ENCODE results near the gene LGR4.
A peak's percentile ranks its signal among the peaks of the same experiment; 100 is the strongest.

GRCh38 chr11:27319072-27319471, 153.5 kb downstream of the LGR4 start:
- TF ChIP-seq, protein P1, sequence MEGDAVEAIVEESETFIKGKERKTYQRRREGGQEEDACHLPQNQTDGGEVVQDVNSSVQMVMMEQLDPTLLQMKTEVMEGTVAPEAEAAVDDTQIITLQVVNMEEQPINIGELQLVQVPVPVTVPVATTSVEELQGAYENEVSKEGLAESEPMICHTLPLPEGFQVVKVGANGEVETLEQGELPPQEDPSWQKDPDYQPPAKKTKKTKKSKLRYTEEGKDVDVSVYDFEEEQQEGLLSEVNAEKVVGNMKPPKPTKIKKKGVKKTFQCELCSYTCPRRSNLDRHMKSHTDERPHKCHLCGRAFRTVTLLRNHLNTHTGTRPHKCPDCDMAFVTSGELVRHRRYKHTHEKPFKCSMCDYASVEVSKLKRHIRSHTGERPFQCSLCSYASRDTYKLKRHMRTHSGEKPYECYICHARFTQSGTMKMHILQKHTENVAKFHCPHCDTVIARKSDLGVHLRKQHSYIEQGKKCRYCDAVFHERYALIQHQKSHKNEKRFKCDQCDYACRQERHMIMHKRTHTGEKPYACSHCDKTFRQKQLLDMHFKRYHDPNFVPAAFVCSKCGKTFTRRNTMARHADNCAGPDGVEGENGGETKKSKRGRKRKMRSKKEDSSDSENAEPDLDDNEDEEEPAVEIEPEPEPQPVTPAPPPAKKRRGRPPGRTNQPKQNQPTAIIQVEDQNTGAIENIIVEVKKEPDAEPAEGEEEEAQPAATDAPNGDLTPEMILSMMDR (conservative IDR thresholded peaks at IDR 0.05; ENCODE audit: low read depth, low read length), result no peak
- TF ChIP-seq POLR2A (IDR thresholded peaks at IDR 0.05; ENCODE audit: low read depth, low read length) (no peak), SMC3 (IDR thresholded peaks at IDR 0.05; ENCODE audit: low read depth, low read length) (no peak), CEBPB (IDR thresholded peaks at IDR 0.05; ENCODE audit: low read depth, low read length) (no peak), MAZ (IDR thresholded peaks at IDR 0.05; ENCODE audit: borderline replicate concordance, low read depth, low read length) (no peak), MXI1 (IDR thresholded peaks at IDR 0.05; ENCODE audit: borderline replicate concordance, low read depth, low read length) (no peak), RAD21 (IDR thresholded peaks at IDR 0.05; ENCODE audit: low read length) (no peak), CHD1 (IDR thresholded peaks at IDR 0.05; ENCODE audit: low read depth, low read length) (no peak), BHLHE40 (IDR thresholded peaks at IDR 0.05; ENCODE audit: low read depth, low read length) (no peak), FOS (IDR thresholded peaks at IDR 0.05; ENCODE audit: low read depth, low read length) (0 out of 2 replicates have a peak, but pooled peaks have one; percentile 22), RFX5 (IDR thresholded peaks at IDR 0.05; ENCODE audit: low read depth, low read length) (no peak), MAFK (IDR thresholded peaks at IDR 0.05; ENCODE audit: low read depth, low read length) (no peak), ELK1 (IDR thresholded peaks at IDR 0.05; ENCODE audit: borderline replicate concordance, low read depth, low read length) (no peak)
- TF ChIP-seq, protein P2, sequence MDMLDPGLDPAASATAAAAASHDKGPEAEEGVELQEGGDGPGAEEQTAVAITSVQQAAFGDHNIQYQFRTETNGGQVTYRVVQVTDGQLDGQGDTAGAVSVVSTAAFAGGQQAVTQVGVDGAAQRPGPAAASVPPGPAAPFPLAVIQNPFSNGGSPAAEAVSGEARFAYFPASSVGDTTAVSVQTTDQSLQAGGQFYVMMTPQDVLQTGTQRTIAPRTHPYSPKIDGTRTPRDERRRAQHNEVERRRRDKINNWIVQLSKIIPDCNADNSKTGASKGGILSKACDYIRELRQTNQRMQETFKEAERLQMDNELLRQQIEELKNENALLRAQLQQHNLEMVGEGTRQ (IDR thresholded peaks at IDR 0.05; ENCODE audit: low read depth, low read length), result no peak

All from IMR-90 (cell line).